Measurements from ENCODE around the gene HCRTR2.

DNA sequence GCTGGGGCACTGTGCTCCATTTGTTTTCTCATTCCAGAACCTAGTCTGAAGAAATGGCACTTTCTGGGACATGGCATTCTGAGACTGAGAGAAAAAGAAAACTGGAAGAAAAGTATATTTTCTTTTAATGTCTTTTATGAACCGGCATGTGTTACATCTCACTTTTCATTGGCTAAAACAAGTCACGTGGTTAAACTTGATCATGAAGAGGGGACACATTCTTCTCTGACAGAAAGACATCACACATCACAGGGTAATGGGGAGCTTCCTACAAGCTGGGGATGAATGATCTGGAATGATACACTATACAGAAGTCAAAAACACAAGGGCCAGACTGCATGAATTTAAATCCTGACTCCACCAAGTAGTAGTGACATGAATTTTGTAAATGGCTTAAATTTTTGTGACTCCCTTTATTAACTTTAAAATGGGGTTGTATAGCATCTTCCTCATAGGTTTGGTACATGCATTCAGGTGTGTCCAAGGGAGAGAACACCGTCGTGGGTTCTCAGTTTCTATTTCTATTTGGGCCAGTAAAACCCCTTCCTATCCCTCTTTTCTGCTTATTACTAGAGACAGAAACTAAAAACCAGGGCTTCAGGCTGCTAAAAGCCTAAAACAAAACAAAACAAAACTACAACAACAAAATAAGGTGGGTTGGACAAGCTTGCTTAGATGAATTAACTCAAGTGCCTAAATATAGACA lies 91.2 kb downstream of the HCRTR2 start:
- TF ChIP-seq RAD21 (IDR thresholded peaks at IDR 0.05): no peak
- TF ChIP-seq, protein P1, sequence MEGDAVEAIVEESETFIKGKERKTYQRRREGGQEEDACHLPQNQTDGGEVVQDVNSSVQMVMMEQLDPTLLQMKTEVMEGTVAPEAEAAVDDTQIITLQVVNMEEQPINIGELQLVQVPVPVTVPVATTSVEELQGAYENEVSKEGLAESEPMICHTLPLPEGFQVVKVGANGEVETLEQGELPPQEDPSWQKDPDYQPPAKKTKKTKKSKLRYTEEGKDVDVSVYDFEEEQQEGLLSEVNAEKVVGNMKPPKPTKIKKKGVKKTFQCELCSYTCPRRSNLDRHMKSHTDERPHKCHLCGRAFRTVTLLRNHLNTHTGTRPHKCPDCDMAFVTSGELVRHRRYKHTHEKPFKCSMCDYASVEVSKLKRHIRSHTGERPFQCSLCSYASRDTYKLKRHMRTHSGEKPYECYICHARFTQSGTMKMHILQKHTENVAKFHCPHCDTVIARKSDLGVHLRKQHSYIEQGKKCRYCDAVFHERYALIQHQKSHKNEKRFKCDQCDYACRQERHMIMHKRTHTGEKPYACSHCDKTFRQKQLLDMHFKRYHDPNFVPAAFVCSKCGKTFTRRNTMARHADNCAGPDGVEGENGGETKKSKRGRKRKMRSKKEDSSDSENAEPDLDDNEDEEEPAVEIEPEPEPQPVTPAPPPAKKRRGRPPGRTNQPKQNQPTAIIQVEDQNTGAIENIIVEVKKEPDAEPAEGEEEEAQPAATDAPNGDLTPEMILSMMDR (IDR thresholded peaks at IDR 0.05; ENCODE audit: low read depth, low read length, missing input control): no peak
- TF ChIP-seq JUND (IDR thresholded peaks at IDR 0.05): no peak
- no peak for TF ChIP-seq SP1 (IDR thresholded peaks at IDR 0.05)
- TF ChIP-seq GABPA (IDR thresholded peaks at IDR 0.05 in 1 of 2, conservative IDR thresholded peaks at IDR 0.05 in 1 of 2): no peak
- TF ChIP-seq YY1 (IDR thresholded peaks at IDR 0.05): no peak
- no peak for TF ChIP-seq HNF4G (IDR thresholded peaks at IDR 0.05)
- TF ChIP-seq FOXA1 (IDR thresholded peaks at IDR 0.05): no peak
- TF ChIP-seq RXRA (IDR thresholded peaks at IDR 0.05): no peak
- TF ChIP-seq, protein P2, sequence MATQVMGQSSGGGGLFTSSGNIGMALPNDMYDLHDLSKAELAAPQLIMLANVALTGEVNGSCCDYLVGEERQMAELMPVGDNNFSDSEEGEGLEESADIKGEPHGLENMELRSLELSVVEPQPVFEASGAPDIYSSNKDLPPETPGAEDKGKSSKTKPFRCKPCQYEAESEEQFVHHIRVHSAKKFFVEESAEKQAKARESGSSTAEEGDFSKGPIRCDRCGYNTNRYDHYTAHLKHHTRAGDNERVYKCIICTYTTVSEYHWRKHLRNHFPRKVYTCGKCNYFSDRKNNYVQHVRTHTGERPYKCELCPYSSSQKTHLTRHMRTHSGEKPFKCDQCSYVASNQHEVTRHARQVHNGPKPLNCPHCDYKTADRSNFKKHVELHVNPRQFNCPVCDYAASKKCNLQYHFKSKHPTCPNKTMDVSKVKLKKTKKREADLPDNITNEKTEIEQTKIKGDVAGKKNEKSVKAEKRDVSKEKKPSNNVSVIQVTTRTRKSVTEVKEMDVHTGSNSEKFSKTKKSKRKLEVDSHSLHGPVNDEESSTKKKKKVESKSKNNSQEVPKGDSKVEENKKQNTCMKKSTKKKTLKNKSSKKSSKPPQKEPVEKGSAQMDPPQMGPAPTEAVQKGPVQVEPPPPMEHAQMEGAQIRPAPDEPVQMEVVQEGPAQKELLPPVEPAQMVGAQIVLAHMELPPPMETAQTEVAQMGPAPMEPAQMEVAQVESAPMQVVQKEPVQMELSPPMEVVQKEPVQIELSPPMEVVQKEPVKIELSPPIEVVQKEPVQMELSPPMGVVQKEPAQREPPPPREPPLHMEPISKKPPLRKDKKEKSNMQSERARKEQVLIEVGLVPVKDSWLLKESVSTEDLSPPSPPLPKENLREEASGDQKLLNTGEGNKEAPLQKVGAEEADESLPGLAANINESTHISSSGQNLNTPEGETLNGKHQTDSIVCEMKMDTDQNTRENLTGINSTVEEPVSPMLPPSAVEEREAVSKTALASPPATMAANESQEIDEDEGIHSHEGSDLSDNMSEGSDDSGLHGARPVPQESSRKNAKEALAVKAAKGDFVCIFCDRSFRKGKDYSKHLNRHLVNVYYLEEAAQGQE (IDR thresholded peaks at IDR 0.05): no peak
- no peak for TF ChIP-seq TAF1 (conservative IDR thresholded peaks at IDR 0.05)
- TF ChIP-seq, protein P3, sequence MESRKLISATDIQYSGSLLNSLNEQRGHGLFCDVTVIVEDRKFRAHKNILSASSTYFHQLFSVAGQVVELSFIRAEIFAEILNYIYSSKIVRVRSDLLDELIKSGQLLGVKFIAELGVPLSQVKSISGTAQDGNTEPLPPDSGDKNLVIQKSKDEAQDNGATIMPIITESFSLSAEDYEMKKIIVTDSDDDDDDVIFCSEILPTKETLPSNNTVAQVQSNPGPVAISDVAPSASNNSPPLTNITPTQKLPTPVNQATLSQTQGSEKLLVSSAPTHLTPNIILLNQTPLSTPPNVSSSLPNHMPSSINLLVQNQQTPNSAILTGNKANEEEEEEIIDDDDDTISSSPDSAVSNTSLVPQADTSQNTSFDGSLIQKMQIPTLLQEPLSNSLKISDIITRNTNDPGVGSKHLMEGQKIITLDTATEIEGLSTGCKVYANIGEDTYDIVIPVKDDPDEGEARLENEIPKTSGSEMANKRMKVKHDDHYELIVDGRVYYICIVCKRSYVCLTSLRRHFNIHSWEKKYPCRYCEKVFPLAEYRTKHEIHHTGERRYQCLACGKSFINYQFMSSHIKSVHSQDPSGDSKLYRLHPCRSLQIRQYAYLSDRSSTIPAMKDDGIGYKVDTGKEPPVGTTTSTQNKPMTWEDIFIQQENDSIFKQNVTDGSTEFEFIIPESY (IDR thresholded peaks at IDR 0.05): no peak

Data from liver (tissue), 3 donors.